Psoas muscle (tissue), 8 donors: ENCODE results near the gene SPDYE4. TPM values are rescaled to one million over a fixed set of nuclear protein-coding genes. Genes with fewer than 3 reads are reported as not detected.

Experiments used
- ATAC-seq, 4 donors: fragments of 200-7000 bp; cut with Tn5 transposase; one replicate each; pipeline ENCODE4 v1.9.1; 2020; ENCODE audit warnings: moderate library complexity in 3 of 4, mild to moderate bottlenecking in 2 of 4
- DNase-seq, 2 donors: peaks; one replicate each; pipeline ENCODE4 v3.0.0-alpha.2; 2020
- H3K27ac ChIP-seq: fragments of 200-600 bp; one replicate; pipeline ENCODE4 v1.8.0; 2022
- H3K27me3 ChIP-seq, 3 donors: fragments of 200-600 bp in 1 of 3; one replicate each; pipeline versions ENCODE4 v1.6.1 to v1.8.0; 2013 to 2022; ENCODE audit warnings: low read length in 2 of 3, mild to moderate bottlenecking in 2 of 3, moderate library complexity in 1 of 3; ENCODE audit not compliant: insufficient read depth in 3 of 3
- H3K36me3 ChIP-seq, 2 donors: fragments of 200-600 bp in 1 of 2; one replicate each; pipeline versions ENCODE4 v1.6.1 to v1.8.0; 2013 to 2022; ENCODE audit warnings: low read depth in 1 of 2, mild to moderate bottlenecking in 1 of 2, moderate library complexity in 1 of 2; ENCODE audit not compliant: insufficient read depth in 1 of 2
- H3K4me1 ChIP-seq: fragments of 200-600 bp; one replicate; pipeline ENCODE4 v1.8.0; 2022
- H3K4me3 ChIP-seq: fragments of 200-600 bp; one replicate; pipeline ENCODE4 v1.8.0; 2022; ENCODE audit warnings: mild to moderate bottlenecking
- H3K9me3 ChIP-seq: fragments of 200-600 bp; one replicate; pipeline ENCODE4 v1.8.0; 2022
- CTCF ChIP-seq: fragments of 200-600 bp; IDR thresholded peaks from one replicate; pipeline ENCODE4 v1.8.0; 2022; ENCODE audit warnings: antibody characterized with exemption
- WGBS, 3 donors: extraction: QIAGEN DNeasy Blood & Tissue Kit; methylation state at CpG; one replicate each; pipeline versions ENCODE4 v1.1.6 to v1.1.7; 2013; 5-methylcytosine and 5-hydroxymethylcytosine counted together
- intact Hi-C, 2 donors: fragments of 100-400 bp; cut with DNase I; formaldehyde crosslinking; loops; one replicate each; pipeline versions ENCODE4 v1.11.0 to v1.14.2; 2022
- polyA plus RNA-seq, 3 donors: library from polyadenylated mRNA; stranded (reverse); fragments of 200-250 nt; gene quantifications; one replicate each; pipeline ENCODE4 v1.2.3, GENCODE V29; 2013
- total RNA-seq, 4 donors: library from RNA; stranded (reverse); fragmentation: NEBNext Ultra II Directional in 2 of 4; extraction: Animal tissue kit (Norgen Biotek cat#: 25700) in 2 of 4; gene quantifications; one replicate each; pipeline versions ENCODE4 v1.2.1 to v1.2.4, GENCODE V29; 2021 to 2023
- donor health status: healthy with polysubstance abuse.
- donor health status: DM: no; HTN: no; CAD: no; lungs with moderate emphysema.
- donor health status: Bipolar disorder and iron deficiency.
- donor health status: healthy.
- donor health status: DM: yes; HTN: yes; CAD: no.
- donor health status: DM: no; HTN: no; CAD: no.
- donor health status: DM: no; HTN: no; CAD: no.
- donor health status: DM: yes; HTN: yes; CAD: no.

Gene SPDYE4
- total and polyA plus RNA-seq, 7 donors = not detected

GRCh38 chr17:8789743-8790142 is 31.4 kb upstream of the SPDYE4 start:
- Histone ChIP-seq H3K4me3 (no peak overlapping the region), H3K4me1 (no peaks in the 10 kb centered on the region), H3K9me3 (peaks cover 8% of the 10 kb centered on the region), H3K27ac (no peak overlapping the region), H3K36me3 (no peaks in the 10 kb centered on the region), H3K27me3 (no peaks in the 10 kb centered on the region)
- no peak for TF ChIP-seq CTCF
- intact Hi-C loops = loop anchor here in 1 of 2 donors (10.0 kb wide), 2 partner anchors 105 to 215 kb away; no protein-coding TSS in a partner anchor
- ATAC-seq (no peak), DNase-seq (no peak)
- WGBS, 3 donors = 55 to 62% (median 55%) methylated on average over 10 of the region's 10 CpGs

DNA sequence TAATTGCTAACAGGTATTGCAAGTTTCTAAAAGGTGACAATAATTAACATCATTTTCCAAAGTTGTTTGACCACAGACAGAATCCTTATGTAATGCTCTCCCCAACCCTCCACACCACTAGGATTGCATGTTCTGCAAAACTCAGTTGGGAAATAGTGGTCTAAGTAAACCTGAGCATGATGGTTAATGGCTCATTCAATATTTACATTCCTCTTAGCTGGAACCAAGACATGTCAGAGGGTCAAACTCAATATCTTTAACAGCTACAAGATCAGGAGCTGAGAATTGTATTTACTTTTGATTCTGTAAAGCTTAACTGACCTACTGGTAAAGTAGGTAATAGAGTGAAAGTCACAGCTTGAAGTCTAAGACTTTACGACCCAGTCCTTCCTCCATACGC is 30.7 kb upstream of the SPDYE4 start:
- DNase-seq = no peak
- Histone ChIP-seq H3K27me3 (no peaks in the 10 kb centered on the region), H3K36me3 (no peaks in the 10 kb centered on the region), H3K27ac (no peak overlapping the region), H3K4me3 (no peak overlapping the region), H3K4me1 (no peaks in the 10 kb centered on the region), H3K9me3 (peaks cover 8% of the 10 kb centered on the region)
- intact Hi-C loops = loop anchor here in 1 of 2 donors (10.0 kb wide), 1 partner anchor 214 kb away; no protein-coding TSS in a partner anchor
- TF ChIP-seq CTCF = no peak
- ATAC-seq = no peak
- WGBS, 3 donors = 86 to 89% (median 87%) methylated on average over 2 of the region's 2 CpGs

GRCh38 chr17:8785547-8786413 is 27.4 kb upstream of the SPDYE4 start:
- WGBS, 3 donors = 25 to 27% (median 26%) methylated on average over 19 of the region's 19 CpGs
- Histone ChIP-seq H3K36me3 (no peaks in the 10 kb centered on the region), H3K4me1 (no peaks in the 10 kb centered on the region), H3K27ac (no peak overlapping the region), H3K27me3 (no peaks in the 10 kb centered on the region), H3K4me3 (no peak overlapping the region), H3K9me3 (no peaks in the 10 kb centered on the region)
- ATAC-seq (peak in 2 of 4 donors; percentile 49), DNase-seq (peak; percentile 60 to 79)
- intact Hi-C loops = loop anchor here in 1 of 2 donors (10.0 kb wide), 1 partner anchor 211 kb away; no protein-coding TSS in a partner anchor
- TF ChIP-seq CTCF = peak; percentile 66

GRCh38 chr17:8782176-8782575 is 23.8 kb upstream of the SPDYE4 start:
- 81 to 96% (median 91%) methylated on average over 1 of the region's 1 CpG for WGBS, 3 donors
- intact Hi-C loops = loop anchor here in 1 of 2 donors (10.0 kb wide), 1 partner anchor 207 kb away; no protein-coding TSS in a partner anchor
- ATAC-seq = no peak

More at GRCh38 chr17:8782176-8782575, 23.8 kb upstream of the SPDYE4 start:
- DNase-seq = no peak
- Histone ChIP-seq H3K36me3 (no peaks in the 10 kb centered on the region), H3K9me3 (no peaks in the 10 kb centered on the region), H3K27me3 (no peaks in the 10 kb centered on the region), H3K4me1 (no peaks in the 10 kb centered on the region), H3K4me3 (no peak overlapping the region), H3K27ac (no peak overlapping the region)
- no peak for TF ChIP-seq CTCF
